SK-N-SH (cell line): Measurements from ENCODE around the gene TGFBRAP1. TPM values are rescaled to one million over a fixed set of nuclear protein-coding genes. Genes with fewer than 3 reads are reported as not detected.

Source experiments
- CTCF ChIA-PET: fragments of 300-600, 350-600 bp; formaldehyde crosslinking; extraction: SDS; loops from one replicate; lab custom pipeline; 2021; lab: Yijun Ruan, JAX
- POLR2A ChIA-PET: fragments of 350-600 bp; sonication (Branson Sonifier 250); formaldehyde crosslinking; extraction: SDS; loops from one replicate; lab custom pipeline; 2020; ENCODE audit warnings: antibody characterized with exemption, inconsistent platforms; lab: Yijun Ruan, JAX
- DNase-seq: peaks from one replicate; pipeline ENCODE4 v3.0.0; 2012
- H2AFZ ChIP-seq: fragments of 200-600 bp; sonication (generic); 2 replicates; pipeline ENCODE4 v1.8.1; 2016; ENCODE audit warnings: antibody characterized with exemption, mild to moderate bottlenecking, low read depth
- H3F3A ChIP-seq: fragments of 200-600 bp; sonication (generic); replicated peaks from 2 replicates; pipeline ENCODE3; 2016; ENCODE audit warnings: antibody characterized with exemption, mild to moderate bottlenecking; ENCODE audit not compliant: insufficient read depth
- H3K27ac ChIP-seq, 2 experiments: fragments of 200-500 bp in 1 of 2; fragments of 200-600 bp in 1 of 2; sonication (Bioruptor generic) in 1 of 2; sonication (generic), shearing (Covaris generic) in 1 of 2; 2 replicates each; pipeline versions ENCODE4 v1.5.1 to v1.6.1; 2014 to 2016; ENCODE audit warnings: low read depth in 2 of 2, inconsistent platforms in 1 of 2, low read length in 1 of 2, mild to moderate bottlenecking in 1 of 2, mixed read lengths in 1 of 2
- H3K27me3 ChIP-seq: fragments of 200-600 bp; sonication (generic), shearing (Covaris generic); 2 replicates; pipeline ENCODE4 v1.6.1; 2016; ENCODE audit warnings: mixed run types; ENCODE audit not compliant: insufficient read depth
- H3K36me3 ChIP-seq, 2 experiments: fragments of 200-500 bp in 1 of 2; fragments of 200-600 bp in 1 of 2; sonication (Bioruptor generic) in 1 of 2; sonication (generic) in 1 of 2; replicated peaks in 1 of 2; 2 replicates each; pipeline versions ENCODE3 to v1.5.1; 2014 to 2016; ENCODE audit warnings: low read length in 1 of 2, mild to moderate bottlenecking in 1 of 2; ENCODE audit not compliant: insufficient read depth in 2 of 2, control insufficient read depth in 1 of 2
- H3K4me1 ChIP-seq, 2 experiments: fragments of 200-500 bp in 1 of 2; fragments of 200-600 bp in 1 of 2; sonication (Bioruptor generic) in 1 of 2; sonication (generic), shearing (Covaris generic) in 1 of 2; 2 replicates each; pipeline versions ENCODE4 v1.5.1 to v1.6.1; 2014 to 2016; ENCODE audit warnings: low read depth in 1 of 2, low read length in 1 of 2, mixed run types in 1 of 2; ENCODE audit not compliant: insufficient read depth in 2 of 2, control insufficient read depth in 1 of 2
- H3K4me2 ChIP-seq: fragments of 200-600 bp; sonication (generic), shearing (Covaris generic); 2 replicates; pipeline ENCODE4 v1.6.1; 2017; ENCODE audit warnings: mixed run types
- H3K4me3 ChIP-seq, 2 experiments: fragments of 200-500 bp in 1 of 2; fragments of 200-600 bp in 1 of 2; sonication (Bioruptor generic) in 1 of 2; sonication (generic), shearing (Covaris generic) in 1 of 2; 2 replicates each; pipeline versions ENCODE4 v1.5.1 to v1.8.1; 2014 to 2016; ENCODE audit warnings: low read depth in 2 of 2, inconsistent platforms in 1 of 2, low read length in 1 of 2, mild to moderate bottlenecking in 1 of 2, mixed read lengths in 1 of 2, moderate library complexity in 1 of 2
- H3K79me2 ChIP-seq: fragments of 200-600 bp; sonication (generic); 2 replicates; pipeline ENCODE4 v1.8.1; 2017; ENCODE audit warnings: mild to moderate bottlenecking; ENCODE audit not compliant: insufficient read depth
- H3K9ac ChIP-seq: fragments of 200-600 bp; sonication (generic); 2 replicates; pipeline ENCODE4 v1.6.1; 2017; ENCODE audit warnings: mixed run types
- H3K9me2 ChIP-seq: fragments of 200-600 bp; sonication (generic); 2 replicates; pipeline ENCODE4 v1.6.1; 2017; ENCODE audit warnings: mixed run types
- H3K9me3 ChIP-seq: fragments of 200-600 bp; sonication (generic); 2 replicates; pipeline ENCODE4 v1.6.1; 2017; ENCODE audit warnings: mixed run types, mild to moderate bottlenecking, moderate library complexity
- H4K20me1 ChIP-seq: fragments of 200-600 bp; sonication (generic); 2 replicates; pipeline ENCODE4 v1.6.1; 2017; ENCODE audit warnings: mild to moderate bottlenecking, mixed run types; ENCODE audit not compliant: insufficient read depth
- EP300 ChIP-seq, 2 experiments: IDR thresholded peaks; 2 replicates each; pipeline versions ENCODE4 v1.4.0 to v1.6.1; 2012; ENCODE audit warnings: borderline replicate concordance in 1 of 2, low read depth in 1 of 2, low read length in 1 of 2
- EZH2phosphoT487 ChIP-seq: fragments of 200-600 bp; sonication (generic); IDR thresholded peaks from 2 replicates; pipeline ENCODE4 v1.6.1; 2017; ENCODE audit warnings: low read depth, mixed run types, mild to moderate bottlenecking, antibody characterized with exemption, moderate library complexity, borderline replicate concordance
- FOSL2 ChIP-seq: IDR thresholded peaks from 2 replicates; pipeline ENCODE4 v1.4.0; 2012; ENCODE audit warnings: low read depth, mild to moderate bottlenecking, moderate library complexity, borderline replicate concordance
- FOXJ3 ChIP-seq: sonication (generic); formaldehyde crosslinking; IDR thresholded peaks from 2 replicates; pipeline ENCODE4 v1.5.1; 2020; ENCODE audit warnings: mild to moderate bottlenecking, missing genetic modification reagents
- GABPA ChIP-seq: IDR thresholded peaks from 2 replicates; pipeline ENCODE4 v1.4.0; 2012; ENCODE audit warnings: low read depth, mild to moderate bottlenecking
- JUND ChIP-seq: IDR thresholded peaks from 2 replicates; pipeline ENCODE4 v1.4.0; 2012
- MEF2A ChIP-seq: IDR thresholded peaks from 2 replicates; pipeline ENCODE4 v1.4.0; 2012; ENCODE audit warnings: low read depth, borderline replicate concordance
- RAD21 ChIP-seq: IDR thresholded peaks from 2 replicates; pipeline ENCODE4 v1.6.1; 2012; ENCODE audit warnings: mild to moderate bottlenecking, low read length
- RCOR1 ChIP-seq: fragments of 150-350 bp; IDR thresholded peaks from 2 replicates; pipeline ENCODE4 v1.6.1; 2017; ENCODE audit warnings: antibody characterized with exemption, low read length
- RFX5 ChIP-seq: IDR thresholded peaks from 2 replicates; pipeline ENCODE4 v1.6.1; 2012; ENCODE audit warnings: mild to moderate bottlenecking, improper control_type of control experiment, low read length
- RXRA ChIP-seq: IDR thresholded peaks from 2 replicates; pipeline ENCODE4 v1.4.0; 2012; ENCODE audit warnings: low read depth, mild to moderate bottlenecking, borderline replicate concordance
- SIN3A ChIP-seq: IDR thresholded peaks from 2 replicates; pipeline ENCODE4 v1.6.1; 2012; ENCODE audit warnings: low read depth, mild to moderate bottlenecking, low read length, moderate library complexity, borderline replicate concordance
- WGBS: methylation state at CpG from one replicate; pipeline ENCODE4 v1.1.6; 2017; ENCODE audit warnings: low lambda C conversion rate; 5-methylcytosine and 5-hydroxymethylcytosine counted together
- polyA plus RNA-seq, 3 experiments: library from polyadenylated mRNA; depleted of rRNA; stranded (reverse); fragments of >200 nt; gene quantifications; 2 replicates each; pipeline ENCODE4 v1.2.3, GENCODE V29; 2012
- TF ChIP-seq, protein P1 (sequence below): fragments of 200-600 bp; sonication (generic); IDR thresholded peaks from 2 replicates; pipeline ENCODE4 v1.6.1; 2017; ENCODE audit warnings: antibody characterized with exemption, mild to moderate bottlenecking, moderate library complexity
- TF ChIP-seq, protein P2 (sequence below): fragments of 150-350 bp; IDR thresholded peaks from 2 replicates; pipeline ENCODE4 v1.6.1; 2016; ENCODE audit warnings: mild to moderate bottlenecking, low read depth, low read length
- TF ChIP-seq, protein P3 (sequence below): IDR thresholded peaks from 2 replicates; pipeline ENCODE4 v1.4.0; 2012; ENCODE audit warnings: low read depth, borderline replicate concordance
- TF ChIP-seq, protein P4 (sequence below): IDR thresholded peaks from 2 replicates; pipeline ENCODE4; 2012

TGFBRAP1 gene
- polyA plus RNA-seq, 1 of the 3 experiments (the other 2 are of a cell fraction), result 5.7 TPM

DNA sequence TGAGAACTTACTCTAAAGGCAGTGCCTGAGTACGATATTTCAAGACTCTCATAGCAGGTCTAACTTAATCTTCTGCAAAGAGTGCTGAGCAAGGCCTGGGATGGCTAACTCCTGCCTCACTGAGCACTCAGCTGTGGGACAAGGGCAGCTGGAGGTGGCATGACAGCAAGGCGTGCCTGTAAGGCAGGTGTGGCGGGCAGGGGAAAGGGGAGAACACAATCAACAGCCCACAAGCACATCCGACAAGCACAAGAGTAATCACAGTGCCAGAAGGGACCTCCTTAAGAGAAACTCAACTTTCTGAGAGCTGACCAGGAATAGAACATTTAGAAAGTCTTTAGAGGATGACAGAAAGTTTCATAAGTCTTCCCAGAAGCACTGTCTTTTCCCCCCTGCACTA, 46.0 kb downstream of the TGFBRAP1 start:
- TF ChIP-seq RAD21 (no peak), MEF2A (no peak)
- no peak for DNase-seq
- ChIA-PET POLR2A (no interaction called here), CTCF (interaction anchor here (1.0 to 1.1 kb wide), 2 partner anchors 11 to 53 kb away, joined by 3 to 4 read pairs; no protein-coding TSS in a partner anchor)
- H3K27me3 ChIP-seq, result no peaks in the 10 kb centered on the region
- no peak overlapping the region for H2AFZ ChIP-seq
- H3K4me2 ChIP-seq, result no peak overlapping the region
- H3K9ac ChIP-seq, result no peak overlapping the region
- no peaks in the 10 kb centered on the region for H3K4me1 ChIP-seq
- H4K20me1 ChIP-seq, result no peaks in the 10 kb centered on the region
- 100% methylated on average over 3 of the region's 4 CpGs for WGBS
- H3K4me3 ChIP-seq, result no peak overlapping the region
- no peaks in the 10 kb centered on the region for H3K9me2 ChIP-seq
- no peaks in the 10 kb centered on the region for H3K79me2 ChIP-seq
- no peaks in the 10 kb centered on the region for H3K9me3 ChIP-seq
- peaks cover 0 to 66% of the 10 kb centered on the region in 2 experiments for H3K36me3 ChIP-seq
- no peaks in the 10 kb centered on the region for H3F3A ChIP-seq
- H3K27ac ChIP-seq, result no peak overlapping the region

DNA sequence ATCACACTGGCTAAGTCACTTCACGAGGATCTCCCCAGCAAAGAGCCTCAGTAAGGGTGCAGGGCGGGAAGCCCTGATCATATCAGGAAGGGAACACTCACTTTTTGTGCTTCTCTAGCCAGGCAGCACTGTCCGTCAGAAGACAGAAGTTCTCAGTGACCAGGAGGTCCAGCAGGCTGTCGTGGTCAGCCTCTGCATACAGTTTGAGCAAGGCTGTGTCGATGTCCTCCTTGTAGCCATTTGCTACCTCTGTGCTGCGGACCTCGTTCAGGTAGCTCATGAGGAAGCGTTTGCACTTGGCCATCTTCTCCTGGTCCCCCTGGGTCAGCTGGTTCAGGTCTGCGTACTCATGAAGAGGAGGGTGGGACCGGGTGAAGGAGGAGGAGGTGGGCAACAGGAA, 49.3 kb downstream of the TGFBRAP1 start:
- H3K9ac ChIP-seq, result no peak overlapping the region
- no peaks in the 10 kb centered on the region for H4K20me1 ChIP-seq
- no peak overlapping the region for H2AFZ ChIP-seq
- no peaks in the 10 kb centered on the region for H3K9me3 ChIP-seq
- no peak overlapping the region for H3K4me2 ChIP-seq
- H3F3A ChIP-seq, result no peaks in the 10 kb centered on the region
- H3K4me3 ChIP-seq, result no peak overlapping the region
- 94% methylated on average over 9 of the region's 10 CpGs for WGBS
- no peaks in the 10 kb centered on the region for H3K27me3 ChIP-seq
- no peaks in the 10 kb centered on the region; a peak in 1 of 4 replicates for H3K4me1 ChIP-seq
- H3K36me3 ChIP-seq, result peaks cover 6 to 69% of the 10 kb centered on the region in 2 experiments
- no peak for DNase-seq
- ChIA-PET POLR2A (no interaction called here), CTCF (interaction anchor here (1.3 to 2.5 kb wide), 2 partner anchors 13 to 36 kb away, joined by 4 to 6 read pairs; no protein-coding TSS in a partner anchor)
- TF ChIP-seq EP300 (IDR thresholded peaks at IDR 0.05; ENCODE audit: borderline replicate concordance in 1 of 2, low read depth in 1 of 2, low read length in 1 of 2) (no peak), JUND (no peak), FOXJ3 (no peak), GABPA (no peak)
- TF ChIP-seq, protein P1, sequence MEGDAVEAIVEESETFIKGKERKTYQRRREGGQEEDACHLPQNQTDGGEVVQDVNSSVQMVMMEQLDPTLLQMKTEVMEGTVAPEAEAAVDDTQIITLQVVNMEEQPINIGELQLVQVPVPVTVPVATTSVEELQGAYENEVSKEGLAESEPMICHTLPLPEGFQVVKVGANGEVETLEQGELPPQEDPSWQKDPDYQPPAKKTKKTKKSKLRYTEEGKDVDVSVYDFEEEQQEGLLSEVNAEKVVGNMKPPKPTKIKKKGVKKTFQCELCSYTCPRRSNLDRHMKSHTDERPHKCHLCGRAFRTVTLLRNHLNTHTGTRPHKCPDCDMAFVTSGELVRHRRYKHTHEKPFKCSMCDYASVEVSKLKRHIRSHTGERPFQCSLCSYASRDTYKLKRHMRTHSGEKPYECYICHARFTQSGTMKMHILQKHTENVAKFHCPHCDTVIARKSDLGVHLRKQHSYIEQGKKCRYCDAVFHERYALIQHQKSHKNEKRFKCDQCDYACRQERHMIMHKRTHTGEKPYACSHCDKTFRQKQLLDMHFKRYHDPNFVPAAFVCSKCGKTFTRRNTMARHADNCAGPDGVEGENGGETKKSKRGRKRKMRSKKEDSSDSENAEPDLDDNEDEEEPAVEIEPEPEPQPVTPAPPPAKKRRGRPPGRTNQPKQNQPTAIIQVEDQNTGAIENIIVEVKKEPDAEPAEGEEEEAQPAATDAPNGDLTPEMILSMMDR, result no peak
- no peaks in the 10 kb centered on the region for H3K9me2 ChIP-seq
- H3K79me2 ChIP-seq, result no peaks in the 10 kb centered on the region
- no peak overlapping the region for H3K27ac ChIP-seq

DNA sequence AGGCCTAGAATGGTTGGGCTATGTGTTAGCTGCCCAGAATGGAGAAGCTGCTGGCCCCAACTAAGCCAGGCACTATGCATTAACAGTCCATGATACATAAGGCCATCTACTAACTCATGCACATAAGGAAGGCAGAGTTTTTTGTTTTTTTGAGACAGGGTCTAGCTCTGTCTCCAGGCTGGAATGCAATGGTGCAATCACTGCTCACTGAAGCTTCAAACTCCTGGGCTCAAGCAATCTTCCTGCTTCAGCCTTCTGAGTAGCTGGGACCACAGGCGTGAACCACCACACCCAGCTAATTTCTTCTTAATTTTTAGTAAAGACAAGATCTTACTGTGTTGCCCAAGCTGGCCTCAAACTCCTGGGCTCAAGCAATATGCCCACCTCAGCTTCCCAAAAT, 50.4 kb downstream of the TGFBRAP1 start:
- CTCF ChIA-PET, result interaction anchor here (0.8 to 1.8 kb wide), 3 partner anchors 9 to 16 kb away, joined by 3 to 11 read pairs (median 3); no protein-coding TSS in a partner anchor
- TF ChIP-seq EZH2phosphoT487 (no peak), RXRA (no peak), FOSL2 (no peak), EP300 (IDR thresholded peaks at IDR 0.05; ENCODE audit: borderline replicate concordance in 1 of 2, low read depth in 1 of 2, low read length in 1 of 2) (no peak), RCOR1 (no peak), RFX5 (no peak), SIN3A (no peak), MEF2A (no peak)
- TF ChIP-seq, protein P2, sequence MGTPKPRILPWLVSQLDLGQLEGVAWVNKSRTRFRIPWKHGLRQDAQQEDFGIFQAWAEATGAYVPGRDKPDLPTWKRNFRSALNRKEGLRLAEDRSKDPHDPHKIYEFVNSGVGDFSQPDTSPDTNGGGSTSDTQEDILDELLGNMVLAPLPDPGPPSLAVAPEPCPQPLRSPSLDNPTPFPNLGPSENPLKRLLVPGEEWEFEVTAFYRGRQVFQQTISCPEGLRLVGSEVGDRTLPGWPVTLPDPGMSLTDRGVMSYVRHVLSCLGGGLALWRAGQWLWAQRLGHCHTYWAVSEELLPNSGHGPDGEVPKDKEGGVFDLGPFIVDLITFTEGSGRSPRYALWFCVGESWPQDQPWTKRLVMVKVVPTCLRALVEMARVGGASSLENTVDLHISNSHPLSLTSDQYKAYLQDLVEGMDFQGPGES, result no peak
- TF ChIP-seq, protein P3, sequence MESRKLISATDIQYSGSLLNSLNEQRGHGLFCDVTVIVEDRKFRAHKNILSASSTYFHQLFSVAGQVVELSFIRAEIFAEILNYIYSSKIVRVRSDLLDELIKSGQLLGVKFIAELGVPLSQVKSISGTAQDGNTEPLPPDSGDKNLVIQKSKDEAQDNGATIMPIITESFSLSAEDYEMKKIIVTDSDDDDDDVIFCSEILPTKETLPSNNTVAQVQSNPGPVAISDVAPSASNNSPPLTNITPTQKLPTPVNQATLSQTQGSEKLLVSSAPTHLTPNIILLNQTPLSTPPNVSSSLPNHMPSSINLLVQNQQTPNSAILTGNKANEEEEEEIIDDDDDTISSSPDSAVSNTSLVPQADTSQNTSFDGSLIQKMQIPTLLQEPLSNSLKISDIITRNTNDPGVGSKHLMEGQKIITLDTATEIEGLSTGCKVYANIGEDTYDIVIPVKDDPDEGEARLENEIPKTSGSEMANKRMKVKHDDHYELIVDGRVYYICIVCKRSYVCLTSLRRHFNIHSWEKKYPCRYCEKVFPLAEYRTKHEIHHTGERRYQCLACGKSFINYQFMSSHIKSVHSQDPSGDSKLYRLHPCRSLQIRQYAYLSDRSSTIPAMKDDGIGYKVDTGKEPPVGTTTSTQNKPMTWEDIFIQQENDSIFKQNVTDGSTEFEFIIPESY, result no peak
- TF ChIP-seq, protein P4, sequence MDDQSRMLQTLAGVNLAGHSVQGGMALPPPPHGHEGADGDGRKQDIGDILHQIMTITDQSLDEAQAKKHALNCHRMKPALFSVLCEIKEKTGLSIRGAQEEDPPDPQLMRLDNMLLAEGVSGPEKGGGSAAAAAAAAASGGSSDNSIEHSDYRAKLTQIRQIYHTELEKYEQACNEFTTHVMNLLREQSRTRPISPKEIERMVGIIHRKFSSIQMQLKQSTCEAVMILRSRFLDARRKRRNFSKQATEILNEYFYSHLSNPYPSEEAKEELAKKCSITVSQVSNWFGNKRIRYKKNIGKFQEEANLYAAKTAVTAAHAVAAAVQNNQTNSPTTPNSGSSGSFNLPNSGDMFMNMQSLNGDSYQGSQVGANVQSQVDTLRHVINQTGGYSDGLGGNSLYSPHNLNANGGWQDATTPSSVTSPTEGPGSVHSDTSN, result no peak

More for the DNA sequence above, 50.4 kb downstream of the TGFBRAP1 start:
- WGBS, result 100% methylated on average over 1 of the region's 1 CpG
- Histone ChIP-seq H2AFZ (no peak overlapping the region), H3K36me3 (peaks cover 14 to 69% of the 10 kb centered on the region in 2 experiments), H3K9me3 (no peaks in the 10 kb centered on the region), H3K4me2 (no peak overlapping the region), H3K4me3 (no peak overlapping the region), H4K20me1 (no peaks in the 10 kb centered on the region), H3F3A (no peaks in the 10 kb centered on the region), H3K27ac (no peak overlapping the region), H3K79me2 (no peaks in the 10 kb centered on the region), H3K4me1 (peaks cover 0 to under 1% of the 10 kb centered on the region in 2 experiments; a peak in 1 of 4 replicates), H3K27me3 (no peaks in the 10 kb centered on the region), H3K9ac (no peak overlapping the region), H3K9me2 (no peaks in the 10 kb centered on the region)
- POLR2A ChIA-PET, result no interaction called here
- no peak for DNase-seq
